ENCODE measurements around the gene TLE2. TPM values are rescaled to one million over a fixed set of nuclear protein-coding genes. Genes with fewer than 3 reads are reported as not detected.
"Not testable (repeated sequence)": the region's sequence is repeated elsewhere in the genome, so short reads cannot be mapped to it uniquely, and the experiment has no call there.

Gene TLE2
- total and polyA plus RNA-seq, 10 donors: 12.0 to 88.0 (median 40.0) TPM

DNA sequence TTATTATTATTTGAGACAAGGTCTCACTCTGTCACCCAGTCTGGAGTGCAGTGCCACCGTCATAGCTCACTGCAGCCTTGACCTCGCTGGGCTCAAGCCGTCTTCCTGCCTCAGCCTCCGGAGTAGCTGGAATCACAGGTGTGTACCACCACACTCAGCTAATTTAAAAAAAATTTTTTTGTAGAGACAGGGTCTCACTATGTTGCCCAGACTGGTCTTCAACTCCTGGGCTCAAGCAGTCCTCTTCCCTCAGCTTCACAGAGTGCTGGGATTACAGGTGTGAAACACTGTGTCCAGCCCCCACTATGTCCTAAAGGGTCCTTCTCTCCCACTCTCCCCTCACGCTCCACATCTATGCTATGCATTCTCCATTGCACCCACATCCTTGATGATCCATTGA is 9.1 kb upstream of the TLE2 start:
- Histone ChIP-seq H3K9me3 (no peaks in the 10 kb centered on the region), H3K27ac (no peak overlapping the region), H3K27me3 (replicated peaks in 1 of 7) (peaks cover 0 to 21% (median 4%) of the 10 kb centered on the region in 7 donors), H3K36me3 (no peaks in the 10 kb centered on the region), H3K4me1 (peaks cover 10 to 65% (median 30%) of the 10 kb centered on the region in 6 donors), H3K4me3 (no peak overlapping the region)
- intact Hi-C loops (cut with DNase I; ENCODE audit: low total_unique reads): loop anchor here (10.0 kb wide), 1 partner anchor 63 kb away; the partner anchor contains the start of gene TLE6
- WGBS, 5 donors: 65 to 76% (median 69%) methylated on average over 5 of the region's 5 CpGs
- TF ChIP-seq, protein P1, sequence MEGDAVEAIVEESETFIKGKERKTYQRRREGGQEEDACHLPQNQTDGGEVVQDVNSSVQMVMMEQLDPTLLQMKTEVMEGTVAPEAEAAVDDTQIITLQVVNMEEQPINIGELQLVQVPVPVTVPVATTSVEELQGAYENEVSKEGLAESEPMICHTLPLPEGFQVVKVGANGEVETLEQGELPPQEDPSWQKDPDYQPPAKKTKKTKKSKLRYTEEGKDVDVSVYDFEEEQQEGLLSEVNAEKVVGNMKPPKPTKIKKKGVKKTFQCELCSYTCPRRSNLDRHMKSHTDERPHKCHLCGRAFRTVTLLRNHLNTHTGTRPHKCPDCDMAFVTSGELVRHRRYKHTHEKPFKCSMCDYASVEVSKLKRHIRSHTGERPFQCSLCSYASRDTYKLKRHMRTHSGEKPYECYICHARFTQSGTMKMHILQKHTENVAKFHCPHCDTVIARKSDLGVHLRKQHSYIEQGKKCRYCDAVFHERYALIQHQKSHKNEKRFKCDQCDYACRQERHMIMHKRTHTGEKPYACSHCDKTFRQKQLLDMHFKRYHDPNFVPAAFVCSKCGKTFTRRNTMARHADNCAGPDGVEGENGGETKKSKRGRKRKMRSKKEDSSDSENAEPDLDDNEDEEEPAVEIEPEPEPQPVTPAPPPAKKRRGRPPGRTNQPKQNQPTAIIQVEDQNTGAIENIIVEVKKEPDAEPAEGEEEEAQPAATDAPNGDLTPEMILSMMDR (IDR thresholded peaks at IDR 0.05 in 8 of 11, conservative IDR thresholded peaks at IDR 0.05 in 3 of 11): no peak
- TF ChIP-seq POLR2A (IDR thresholded peaks at IDR 0.05): no peak
- TF ChIP-seq POLR2AphosphoS5 (IDR thresholded peaks at IDR 0.05): no peak
- no peak for DNase-seq

GRCh38 chr19:3036977-3037544 is 8.0 kb upstream of the TLE2 start:
- DNase-seq; H3K9me3 ChIP-seq; H3K36me3 ChIP-seq; H3K27me3 ChIP-seq (replicated peaks in 1 of 7): not testable (repeated sequence)
- intact Hi-C loops (cut with DNase I; ENCODE audit: low total_unique reads): loop anchor here (10.0 kb wide), 1 partner anchor 62 kb away; the partner anchor contains the start of gene TLE6
- peaks cover 7 to 55% (median 26%) of the 10 kb centered on the region in 6 donors for H3K4me1 ChIP-seq
- 73 to 83% (median 75%) methylated on average over 14 of the region's 14 CpGs for WGBS, 5 donors
- peak overlapping the region in 7 of 8 donors; percentile 74 to 95 (median 92) for H3K27ac ChIP-seq
- H3K4me3 ChIP-seq: peak overlapping the region in 3 of 8 donors; percentile 58 to 87 (median 59)

GRCh38 chr19:3036119-3036976 is 7.3 kb upstream of the TLE2 start:
- TF ChIP-seq POLR2AphosphoS5 (IDR thresholded peaks at IDR 0.05): peak; percentile 61 to 76 (median 74)
- no peak for TF ChIP-seq POLR2A (IDR thresholded peaks at IDR 0.05)
- peaks cover 7 to 49% (median 24%) of the 10 kb centered on the region in 6 donors for H3K4me1 ChIP-seq
- peak; percentile 94 for DNase-seq
- peaks cover 0 to 2% (median 0%) of the 10 kb centered on the region in 7 donors for H3K27me3 ChIP-seq (replicated peaks in 1 of 7)
- intact Hi-C loops (cut with DNase I; ENCODE audit: low total_unique reads): loop anchor here (10.0 kb wide), 1 partner anchor 62 kb away; the partner anchor contains the start of gene TLE6
- H3K4me3 ChIP-seq: peak overlapping the region; percentile 45 to 87 (median 58)
- no peaks in the 10 kb centered on the region for H3K9me3 ChIP-seq
- WGBS, 5 donors: 1 to 5% (median 2%) methylated on average over 6 to 44 of the region's 44 CpGs
- H3K27ac ChIP-seq: peak overlapping the region; percentile 74 to 95 (median 91)
- H3K36me3 ChIP-seq: no peaks in the 10 kb centered on the region

GRCh38 chr19:3035542-3036118 is 6.5 kb upstream of the TLE2 start:
- Histone ChIP-seq H3K4me3 (peak overlapping the region; percentile 45 to 87 (median 58)), H3K27ac (peak overlapping the region; percentile 74 to 95 (median 91)), H3K9me3 (no peaks in the 10 kb centered on the region), H3K4me1 (peaks cover 7 to 47% (median 23%) of the 10 kb centered on the region in 6 donors), H3K36me3 (no peaks in the 10 kb centered on the region), H3K27me3 (replicated peaks in 1 of 7) (peaks cover 0 to under 1% (median 0%) of the 10 kb centered on the region in 7 donors)
- intact Hi-C loops (cut with DNase I; ENCODE audit: low total_unique reads): loop anchor here (10.0 kb wide), 1 partner anchor 61 kb away; the partner anchor contains the start of gene TLE6
- peak; percentile 94 for DNase-seq
- WGBS, 5 donors: 0 to 1% (median 0%) methylated on average over 18 to 29 of the region's 29 CpGs
- TF ChIP-seq, protein P1 (IDR thresholded peaks at IDR 0.05 in 8 of 11, conservative IDR thresholded peaks at IDR 0.05 in 3 of 11): peak in 1 of 11 experiments; percentile 8
- TF ChIP-seq POLR2AphosphoS5 (IDR thresholded peaks at IDR 0.05) (peak; percentile 56 to 88 (median 65)), POLR2A (IDR thresholded peaks at IDR 0.05) (no peak)

All from spleen (tissue), 11 donors.